ENCODE measurements around the gene URGCP. TPM values are rescaled to one million over a fixed set of nuclear protein-coding genes. Genes with fewer than 3 reads are reported as not detected.

Gene URGCP
- total RNA-seq, 1 donor from 2014 or later = 23.3 TPM

DNA sequence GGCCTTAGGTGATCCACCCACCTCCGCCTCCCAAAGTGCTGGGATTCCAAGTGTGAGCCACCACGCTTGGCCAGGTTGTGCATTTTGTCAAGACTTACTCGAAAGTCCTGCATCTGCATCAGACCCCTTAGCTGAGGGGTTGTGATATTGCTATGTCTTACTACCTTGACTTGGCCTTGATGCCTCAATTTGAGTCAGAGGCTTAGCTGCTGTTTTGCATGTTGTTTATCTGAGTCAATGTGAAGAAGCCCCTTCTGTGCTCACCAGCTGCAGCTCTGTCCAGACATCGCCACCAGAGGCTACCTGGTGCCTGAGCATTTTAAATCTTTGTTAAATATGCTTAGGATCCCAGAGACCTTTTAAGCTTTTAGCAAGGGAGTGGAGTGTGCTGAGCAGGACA lies 37.9 kb upstream of the URGCP start:
- peaks cover 33% of the 10 kb centered on the region for H3K36me3 Mint-ChIP-seq (ENCODE audit: low read depth)
- ChIA-PET POLR2A (no interaction called here), CTCF (no interaction called here)
- H3K9me3 Mint-ChIP-seq = no peaks in the 10 kb centered on the region
- intact Hi-C loops (cut with micrococcal nuclease) = no loop called here
- H3K4me1 Mint-ChIP-seq = no peaks in the 10 kb centered on the region
- H3K27me3 Mint-ChIP-seq = no peaks in the 10 kb centered on the region
- ATAC-seq (ENCODE audit: low read depth) (no peak), DNase-seq (no peak)
- H3K4me3 Mint-ChIP-seq = no peak overlapping the region
- H3K27ac Mint-ChIP-seq = no peak overlapping the region
- TF ChIP-seq, protein P1, sequence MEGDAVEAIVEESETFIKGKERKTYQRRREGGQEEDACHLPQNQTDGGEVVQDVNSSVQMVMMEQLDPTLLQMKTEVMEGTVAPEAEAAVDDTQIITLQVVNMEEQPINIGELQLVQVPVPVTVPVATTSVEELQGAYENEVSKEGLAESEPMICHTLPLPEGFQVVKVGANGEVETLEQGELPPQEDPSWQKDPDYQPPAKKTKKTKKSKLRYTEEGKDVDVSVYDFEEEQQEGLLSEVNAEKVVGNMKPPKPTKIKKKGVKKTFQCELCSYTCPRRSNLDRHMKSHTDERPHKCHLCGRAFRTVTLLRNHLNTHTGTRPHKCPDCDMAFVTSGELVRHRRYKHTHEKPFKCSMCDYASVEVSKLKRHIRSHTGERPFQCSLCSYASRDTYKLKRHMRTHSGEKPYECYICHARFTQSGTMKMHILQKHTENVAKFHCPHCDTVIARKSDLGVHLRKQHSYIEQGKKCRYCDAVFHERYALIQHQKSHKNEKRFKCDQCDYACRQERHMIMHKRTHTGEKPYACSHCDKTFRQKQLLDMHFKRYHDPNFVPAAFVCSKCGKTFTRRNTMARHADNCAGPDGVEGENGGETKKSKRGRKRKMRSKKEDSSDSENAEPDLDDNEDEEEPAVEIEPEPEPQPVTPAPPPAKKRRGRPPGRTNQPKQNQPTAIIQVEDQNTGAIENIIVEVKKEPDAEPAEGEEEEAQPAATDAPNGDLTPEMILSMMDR (IDR thresholded peaks at IDR 0.05) = no peak

DNA sequence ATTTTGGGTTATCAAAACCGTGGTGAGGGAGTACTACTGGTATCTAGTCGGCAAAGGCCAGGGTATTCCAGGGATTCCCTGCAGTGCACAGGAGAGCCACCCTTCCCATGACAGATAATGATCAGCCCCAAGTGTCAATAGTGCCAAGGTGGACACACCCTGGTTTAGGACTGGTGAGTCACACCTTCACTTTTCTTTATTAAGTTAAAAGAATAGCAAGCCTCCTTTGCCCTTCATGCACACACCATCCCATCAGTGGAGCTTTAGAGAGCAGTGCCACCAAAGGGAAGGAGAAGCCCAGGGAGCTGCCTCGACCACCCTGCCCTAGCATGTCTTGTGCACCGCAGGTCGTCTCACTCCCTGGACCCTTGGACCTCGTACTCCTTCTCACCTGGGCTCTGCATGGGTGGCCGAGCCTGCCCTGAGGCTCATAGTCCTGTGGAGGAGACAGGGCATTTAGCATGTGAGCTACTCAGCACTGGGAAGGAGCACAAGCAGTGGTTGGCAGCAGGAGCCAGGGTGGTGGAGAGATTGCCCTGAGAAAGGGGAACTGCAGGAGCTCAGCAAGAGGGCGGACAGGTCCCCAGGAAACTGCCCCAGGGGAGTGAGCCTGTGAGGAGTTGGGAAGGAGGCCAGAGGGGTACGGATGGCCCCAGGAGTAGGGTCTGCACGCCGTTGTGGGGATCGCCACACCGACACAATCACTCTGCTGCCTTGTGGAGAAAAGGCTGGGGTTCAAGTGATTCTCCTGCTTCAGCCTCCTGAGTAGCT lies 37.2 kb upstream of the URGCP start:
- POLR2A ChIA-PET = no interaction called here

DNA sequence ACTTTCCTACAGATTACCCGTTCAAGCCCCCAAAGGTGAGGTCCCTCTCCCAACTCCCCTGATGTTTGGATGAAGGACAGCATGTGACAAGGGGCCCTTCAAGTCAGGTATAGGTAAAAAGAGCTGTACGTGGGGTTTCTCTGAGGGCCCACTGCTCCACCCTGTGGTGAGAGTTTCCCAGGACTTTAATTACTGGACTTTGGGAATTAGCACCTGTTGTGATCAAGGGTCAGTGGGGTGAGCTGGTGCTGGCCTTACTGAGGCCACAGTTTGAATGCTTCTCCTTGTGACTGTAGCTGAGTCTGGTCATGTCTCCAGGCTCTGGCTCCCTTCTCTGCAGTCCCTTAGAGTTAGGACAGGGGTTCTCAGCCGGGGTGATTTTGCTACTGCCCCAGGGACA lies 36.6 kb upstream of the URGCP start:
- TF ChIP-seq, protein P1 (IDR thresholded peaks at IDR 0.05) = no peak
- Mint-ChIP-seq H3K4me3 (no peak overlapping the region), H3K9me3 (no peaks in the 10 kb centered on the region), H3K27me3 (no peaks in the 10 kb centered on the region), H3K27ac (no peak overlapping the region), H3K4me1 (no peaks in the 10 kb centered on the region), H3K36me3 (ENCODE audit: low read depth) (peaks cover 21% of the 10 kb centered on the region)
- ATAC-seq (ENCODE audit: low read depth) (no peak), DNase-seq (no peak)
- intact Hi-C loops (cut with micrococcal nuclease) = no loop called here
- CTCF ChIA-PET = no interaction called here
- POLR2A ChIA-PET = no interaction called here

More for the DNA sequence above, 37.2 kb upstream of the URGCP start:
- Mint-ChIP-seq H3K36me3 (ENCODE audit: low read depth) (peaks cover 26% of the 10 kb centered on the region), H3K4me1 (no peaks in the 10 kb centered on the region), H3K27me3 (no peaks in the 10 kb centered on the region), H3K27ac (no peak overlapping the region), H3K4me3 (no peak overlapping the region), H3K9me3 (no peaks in the 10 kb centered on the region)
- ATAC-seq (ENCODE audit: low read depth) (no peak), DNase-seq (no peak)
- intact Hi-C loops (cut with micrococcal nuclease) = no loop called here
- CTCF ChIA-PET = no interaction called here
- TF ChIP-seq, protein P1 (IDR thresholded peaks at IDR 0.05) = no peak

DNA sequence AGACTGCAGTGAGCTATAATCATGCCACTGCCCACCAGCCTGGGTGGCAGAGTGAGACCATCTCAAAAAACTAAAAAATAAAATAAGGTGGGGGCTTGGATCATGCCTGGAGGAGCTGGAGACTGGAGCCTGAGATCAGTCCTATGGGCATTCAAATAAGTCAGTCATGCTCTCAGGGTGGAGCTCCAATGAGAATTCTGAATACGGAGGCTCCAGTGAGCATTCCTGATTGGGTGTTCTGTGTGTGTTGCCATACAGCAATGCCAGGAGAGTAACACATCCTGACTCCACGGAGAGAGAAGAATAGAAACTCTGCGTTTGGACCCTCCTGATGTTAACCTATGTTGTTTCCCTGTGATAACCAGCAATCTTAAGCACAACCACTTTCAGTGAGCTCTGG lies 35.9 kb upstream of the URGCP start:
- H3K4me3 Mint-ChIP-seq = no peak overlapping the region
- ATAC-seq (ENCODE audit: low read depth) (no peak), DNase-seq (no peak)
- H3K27me3 Mint-ChIP-seq = no peaks in the 10 kb centered on the region
- ChIA-PET POLR2A (no interaction called here), CTCF (no interaction called here)
- no peaks in the 10 kb centered on the region for H3K4me1 Mint-ChIP-seq
- peaks cover 14% of the 10 kb centered on the region for H3K36me3 Mint-ChIP-seq (ENCODE audit: low read depth)
- H3K27ac Mint-ChIP-seq = no peak overlapping the region
- intact Hi-C loops (cut with micrococcal nuclease) = no loop called here
- no peaks in the 10 kb centered on the region for H3K9me3 Mint-ChIP-seq
- TF ChIP-seq, protein P1 (IDR thresholded peaks at IDR 0.05) = no peak

DNA sequence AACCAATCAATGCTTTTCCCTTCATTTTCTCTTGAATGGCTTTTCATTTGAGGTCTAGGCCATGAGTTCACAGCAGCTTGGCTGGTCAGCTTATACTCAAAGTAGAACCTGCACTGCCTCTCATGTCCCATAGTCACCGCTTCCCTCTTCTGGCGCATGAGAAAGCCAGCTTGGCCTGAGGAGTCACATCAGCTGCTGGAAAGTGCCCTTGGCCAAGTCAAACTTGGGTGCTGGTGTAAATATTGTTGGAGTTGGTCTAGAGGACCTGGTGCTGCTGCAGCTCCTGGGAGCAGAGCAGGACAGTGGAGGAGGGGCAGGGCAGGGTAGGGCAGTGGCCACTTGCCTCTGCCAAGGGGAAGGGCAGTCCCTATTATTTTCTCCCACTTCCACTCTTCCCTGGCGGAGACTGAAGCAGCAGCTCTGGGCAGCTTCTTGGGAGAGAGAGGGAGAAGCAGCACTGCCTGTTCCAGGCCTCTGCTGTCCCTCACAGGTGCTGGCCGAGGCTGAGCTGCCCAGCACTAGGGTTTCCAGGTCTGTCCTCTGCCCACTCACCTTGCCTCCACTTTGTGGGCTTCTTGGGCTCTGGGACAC lies 32.6 kb upstream of the URGCP start:
- no peaks in the 10 kb centered on the region for H3K9me3 Mint-ChIP-seq
- H3K36me3 Mint-ChIP-seq (ENCODE audit: low read depth) = peaks cover 11% of the 10 kb centered on the region
- CTCF ChIA-PET = no interaction called here
- intact Hi-C loops (cut with micrococcal nuclease) = no loop called here
- no peak for DNase-seq
- H3K27ac Mint-ChIP-seq = no peak overlapping the region
- no peaks in the 10 kb centered on the region for H3K27me3 Mint-ChIP-seq
- no peak overlapping the region for H3K4me3 Mint-ChIP-seq
- H3K4me1 Mint-ChIP-seq = no peaks in the 10 kb centered on the region
- no peak for ATAC-seq (ENCODE audit: low read depth)
- POLR2A ChIA-PET = no interaction called here
- TF ChIP-seq, protein P1 (IDR thresholded peaks at IDR 0.05) = no peak
